CD4-positive, alpha-beta T cell (primary cell): ENCODE data around the gene SLC1A4. TPM values are rescaled to one million over a fixed set of nuclear protein-coding genes. Genes with fewer than 3 reads are reported as not detected.

Experiments used
- ATAC-seq: fragments of 200-7000 bp; cut with Tn5 transposase; one replicate; pipeline ENCODE4 v1.10.0; 2022; ENCODE audit warnings: mild to moderate bottlenecking; ENCODE audit not compliant: poor library complexity
- CTCF ChIA-PET: fragments of 350-600 bp; sonication (Branson Sonifier 250); formaldehyde crosslinking; loops from one replicate; lab custom pipeline; 2021; ENCODE audit warnings: antibody characterized with exemption, inconsistent platforms; lab: Charles Lee
- POLR2A ChIA-PET: fragments of 350-600 bp; sonication (Branson Sonifier 250); formaldehyde crosslinking; loops from one replicate; lab custom pipeline; 2021; ENCODE audit warnings: antibody characterized with exemption, inconsistent platforms; lab: Charles Lee
- DNase-seq, 14 experiments: peaks; one replicate each; pipeline ENCODE4 v3.0.0-alpha.2; 2013 to 2020; ENCODE audit warnings: mixed read lengths in 2 of 14
- H3K27ac ChIP-seq, 2 donors: one replicate each; pipeline versions ENCODE4 v1.5.1 to v1.7.0; 2013; ENCODE audit warnings: low read length in 2 of 2, low read depth in 1 of 2, mild to moderate bottlenecking in 1 of 2
- H3K27me3 ChIP-seq, 2 experiments: 1 replicate in 1 of 2; 2 replicates in 1 of 2; pipeline versions ENCODE4 v1.6.1 to v1.7.0; 2013; ENCODE audit warnings: low read length in 2 of 2, control low read depth in 1 of 2, mild to moderate bottlenecking in 1 of 2, moderate library complexity in 1 of 2; ENCODE audit not compliant: insufficient read depth in 2 of 2, control insufficient read depth in 1 of 2
- H3K36me3 ChIP-seq: one replicate; pipeline ENCODE4 v1.6.1; 2013; ENCODE audit warnings: low read length, control low read depth; ENCODE audit not compliant: insufficient read depth
- H3K4me1 ChIP-seq: one replicate; pipeline ENCODE4 v1.6.1; 2013; ENCODE audit warnings: low read length, control low read depth; ENCODE audit not compliant: insufficient read depth
- H3K4me3 ChIP-seq: one replicate; pipeline ENCODE4 v1.5.1; 2013; ENCODE audit warnings: mild to moderate bottlenecking, low read length, moderate library complexity
- H3K9me3 ChIP-seq, 2 experiments: 1 replicate in 1 of 2; 2 replicates in 1 of 2; pipeline versions ENCODE4 v1.6.1 to v1.7.0; 2013; ENCODE audit warnings: low read length in 2 of 2, mild to moderate bottlenecking in 2 of 2, control low read depth in 1 of 2, moderate library complexity in 1 of 2; ENCODE audit not compliant: control insufficient read depth in 1 of 2, insufficient read depth in 1 of 2
- H3K27ac Mint-ChIP-seq: one replicate; pipeline ENCODE4 v1.8.0; 2020; ENCODE audit warnings: mixed read lengths
- H3K27me3 Mint-ChIP-seq: one replicate; pipeline ENCODE4 v1.8.0; 2021; ENCODE audit warnings: mixed read lengths
- H3K36me3 Mint-ChIP-seq: one replicate; pipeline ENCODE4 v1.8.0; 2021; ENCODE audit warnings: low read depth, mixed read lengths
- H3K4me1 Mint-ChIP-seq: one replicate; pipeline ENCODE4 v1.8.0; 2021; ENCODE audit warnings: low read depth, mixed read lengths
- H3K4me3 Mint-ChIP-seq: one replicate; pipeline ENCODE4 v1.8.0; 2020; ENCODE audit warnings: mild to moderate bottlenecking, mixed read lengths
- H3K9me3 Mint-ChIP-seq: one replicate; pipeline ENCODE4 v1.8.0; 2020; ENCODE audit warnings: mixed read lengths
- CTCF ChIP-seq: fragments of 200-600 bp; IDR thresholded peaks from one replicate; pipeline ENCODE4 v1.8.0; 2022; ENCODE audit warnings: antibody characterized with exemption, mild to moderate bottlenecking
- intact Hi-C, 2 experiments: fragments of 100-400 bp; cut with DNase I in 1 of 2; cut with micrococcal nuclease in 1 of 2; formaldehyde crosslinking; loops; one replicate each; pipeline versions ENCODE4 v1.15.1 to v1.9.0; 2023 to 2025; cut with DNase I, micrococcal nuclease
- total RNA-seq, 174 experiments: library from RNA in 2 of 174; stranded (reverse) in 2 of 174; gene quantifications; one replicate each; pipeline ENCODE4 v1.2.3 and lab custom pipeline; 2021 to 2026

SLC1A4 gene
- total RNA-seq, 2 experiments from 2014 or later = 2.4 to 2.8 TPM

- intact Hi-C loops = no loop called here
- Mint-ChIP-seq H3K27me3 (no peaks in the 10 kb centered on the region), H3K36me3 (peaks cover 9% of the 10 kb centered on the region), H3K4me3 (no peak overlapping the region), H3K9me3 (no peaks in the 10 kb centered on the region), H3K27ac (no peak overlapping the region), H3K4me1 (peaks cover 4% of the 10 kb centered on the region)
- POLR2A ChIA-PET = no interaction called here
- peaks cover 2% of the 10 kb centered on the region for H3K36me3 ChIP-seq
- H3K9me3 ChIP-seq = no peaks in the 10 kb centered on the region
- no peak overlapping the region for H3K4me3 ChIP-seq
- no peak for ATAC-seq
- no peak for DNase-seq
- CTCF ChIA-PET = no interaction called here
- TF ChIP-seq CTCF = no peak
- no peaks in the 10 kb centered on the region for H3K4me1 ChIP-seq
- no peaks in the 10 kb centered on the region for H3K27me3 ChIP-seq
- H3K27ac ChIP-seq = no peak overlapping the region
These were observed 35.1 kb downstream of the SLC1A4 start for GRCh38 chr2:65024149-65024829.

GRCh38 chr2:65025453-65026123 lies 36.4 kb downstream of the SLC1A4 start:
- Histone ChIP-seq H3K36me3 (peaks cover 2% of the 10 kb centered on the region), H3K27ac (no peak overlapping the region), H3K27me3 (no peaks in the 10 kb centered on the region), H3K4me3 (no peak overlapping the region), H3K4me1 (peaks cover 3% of the 10 kb centered on the region), H3K9me3 (no peaks in the 10 kb centered on the region)
- H3K4me1 Mint-ChIP-seq = peaks cover 8% of the 10 kb centered on the region
- DNase-seq (peak in 2 of 14 experiments; percentile 8 to 12), ATAC-seq (no peak)
- peaks cover 9% of the 10 kb centered on the region for H3K36me3 Mint-ChIP-seq
- H3K4me3 Mint-ChIP-seq = no peak overlapping the region
- no peak for TF ChIP-seq CTCF
- H3K9me3 Mint-ChIP-seq = no peaks in the 10 kb centered on the region
- intact Hi-C loops = no loop called here
- H3K27me3 Mint-ChIP-seq = no peaks in the 10 kb centered on the region
- POLR2A ChIA-PET = no interaction called here
- CTCF ChIA-PET = no interaction called here
- no peak overlapping the region for H3K27ac Mint-ChIP-seq

GRCh38 chr2:65026154-65026553 lies 37.0 kb downstream of the SLC1A4 start:
- ChIA-PET CTCF (no interaction called here), POLR2A (no interaction called here)
- Mint-ChIP-seq H3K36me3 (peaks cover 9% of the 10 kb centered on the region), H3K4me1 (peaks cover 13% of the 10 kb centered on the region), H3K27me3 (no peaks in the 10 kb centered on the region), H3K9me3 (no peaks in the 10 kb centered on the region), H3K27ac (no peak overlapping the region), H3K4me3 (no peak overlapping the region)
- intact Hi-C loops = no loop called here
- Histone ChIP-seq H3K9me3 (no peaks in the 10 kb centered on the region), H3K27me3 (no peaks in the 10 kb centered on the region), H3K27ac (no peak overlapping the region), H3K4me3 (no peak overlapping the region), H3K4me1 (peaks cover 8% of the 10 kb centered on the region), H3K36me3 (peaks cover 2% of the 10 kb centered on the region)
- TF ChIP-seq CTCF = no peak
- ATAC-seq = no peak
- no peak for DNase-seq
